Hematopoietic multipotent progenitor cell treated with erythropoietin and hydrocortisone succinate and interleukin-3 and kit ligand, for 4 days (in vitro differentiated cells): Measurements from ENCODE around the gene DMBT1.
A peak's percentile ranks its signal among the peaks of the same experiment; 100 is the strongest.

Experiments
- DNase-seq: peaks from one replicate; pipeline ENCODE4 v3.0.0-alpha.2; 2015

Gene DMBT1

GRCh38 chr10:122560279-122560804 lies at the start of gene DMBT1:
TSS of gene DMBT1 (plus strand) at chr10:122560754. CDS start at chr10:122560771, 17 bp downstream.
- no peak for DNase-seq

GRCh38 chr10:122513053-122513452 lies 47.5 kb upstream of the DMBT1 start:
- peak; percentile 41 for DNase-seq

GRCh38 chr10:122514045-122514840 lies 46.3 kb upstream of the DMBT1 start:
- DNase-seq: no peak

- DNase-seq: no peak
Observed at GRCh38 chr10:122515022-122515424, 45.5 kb upstream of the DMBT1 start.

- no peak for DNase-seq
Observed at GRCh38 chr10:122515588-122516231, 44.8 kb upstream of the DMBT1 start.

GRCh38 chr10:122516734-122517133 lies 43.8 kb upstream of the DMBT1 start:
- peak; percentile 18 for DNase-seq

GRCh38 chr10:122519144-122519543 lies 41.4 kb upstream of the DMBT1 start:
- no peak for DNase-seq

- no peak for DNase-seq
Observed at GRCh38 chr10:122519873-122520272, 40.7 kb upstream of the DMBT1 start.

- DNase-seq: no peak
Observed at GRCh38 chr10:122521011-122521410, 39.5 kb upstream of the DMBT1 start.

GRCh38 chr10:122524811-122525210 lies 35.7 kb upstream of the DMBT1 start:
- no peak for DNase-seq

GRCh38 chr10:122525788-122526187 lies 34.8 kb upstream of the DMBT1 start:
- peak; percentile 71 for DNase-seq

GRCh38 chr10:122526892-122527291 lies 33.7 kb upstream of the DMBT1 start:
- DNase-seq: no peak

GRCh38 chr10:122530177-122530576 lies 30.4 kb upstream of the DMBT1 start:
- DNase-seq: peak; percentile 43

- DNase-seq: no peak
Observed at GRCh38 chr10:122531261-122531660, 29.3 kb upstream of the DMBT1 start.

- DNase-seq: no peak
Observed at GRCh38 chr10:122531939-122532338, 28.6 kb upstream of the DMBT1 start.

GRCh38 chr10:122532601-122533296 lies 27.8 kb upstream of the DMBT1 start:
- DNase-seq: no peak

- no peak for DNase-seq
Observed at GRCh38 chr10:122537545-122537944, 23.0 kb upstream of the DMBT1 start.

GRCh38 chr10:122541541-122542002 lies 19.0 kb upstream of the DMBT1 start:
- DNase-seq: peak; percentile 90

GRCh38 chr10:122543676-122544445 lies 16.7 kb upstream of the DMBT1 start:
- DNase-seq: peak; percentile 28

GRCh38 chr10:122544493-122544892 lies 16.1 kb upstream of the DMBT1 start:
- DNase-seq: peak; percentile 45

- no peak for DNase-seq
Observed at GRCh38 chr10:122546242-122546641, 14.3 kb upstream of the DMBT1 start.

- DNase-seq: no peak
Observed at GRCh38 chr10:122548407-122549085, 12.0 kb upstream of the DMBT1 start.
